Esophagus muscularis mucosa (tissue), 4 donors: Measurements from ENCODE around the gene CCIN. TPM values are rescaled to one million over a fixed set of nuclear protein-coding genes. Genes with fewer than 3 reads are reported as not detected.

Source experiments
- DNase-seq: peaks from one replicate; pipeline ENCODE4 v3.0.0-alpha.2; 2017; ENCODE audit errors: extremely low spot score
- H3K27ac ChIP-seq, 4 donors: fragments of 200-600 bp; sonication (generic); replicated peaks in 1 of 4; 1 replicate in 3 of 4; 2 replicates in 1 of 4; pipeline ENCODE4 v1.5.1; 2016 to 2019; ENCODE audit warnings: mild to moderate bottlenecking in 1 of 4
- H3K27me3 ChIP-seq, 4 donors: fragments of 200-600 bp; sonication (generic); one replicate each; pipeline versions ENCODE4 v1.5.1 to v1.6.0; 2016 to 2019
- H3K36me3 ChIP-seq, 4 donors: fragments of 200-600 bp; sonication (generic); one replicate each; pipeline ENCODE4 v1.5.1; 2016 to 2019
- H3K4me1 ChIP-seq, 4 donors: fragments of 200-600 bp; sonication (generic); one replicate each; pipeline ENCODE4 v1.5.1; 2016 to 2019
- H3K4me3 ChIP-seq, 4 donors: fragments of 200-600 bp; sonication (generic); 1 replicate in 2 of 4; 2 replicates in 2 of 4; pipeline ENCODE4 v1.5.1; 2016 to 2019; ENCODE audit warnings: mild to moderate bottlenecking in 4 of 4, moderate library complexity in 1 of 4
- H3K9me3 ChIP-seq, 4 donors: fragments of 200-600 bp; sonication (generic); 1 replicate in 3 of 4; 2 replicates in 1 of 4; pipeline ENCODE4 v1.5.1; 2016 to 2019
- CTCF ChIP-seq, 3 experiments: fragments of 200-600 bp in 2 of 3; fragments of 450-650 bp in 1 of 3; sonication (generic) in 2 of 3; IDR thresholded peaks; one replicate each; pipeline ENCODE4 v1.5.1; 2017 to 2019; ENCODE audit warnings: antibody characterized with exemption in 3 of 3, mild to moderate bottlenecking in 2 of 3, moderate library complexity in 1 of 3
- EP300 ChIP-seq: sonication (generic); formaldehyde crosslinking; IDR thresholded peaks from one replicate; pipeline ENCODE4 v1.6.1; 2017; ENCODE audit warnings: antibody characterized with exemption
- POLR2A ChIP-seq: fragments of 450-650 bp; IDR thresholded peaks from one replicate; pipeline ENCODE4 v1.6.1; 2017; ENCODE audit warnings: antibody characterized with exemption, moderate library complexity, mild to moderate bottlenecking, low read depth
- POLR2AphosphoS5 ChIP-seq, 2 donors: sonication (generic); formaldehyde crosslinking; IDR thresholded peaks; one replicate each; pipeline ENCODE4 v1.6.1; 2017; ENCODE audit warnings: antibody characterized with exemption in 2 of 2
- WGBS: methylation state at CpG from one replicate; pipeline ENCODE4 v1.1.5; 2018; 5-methylcytosine and 5-hydroxymethylcytosine counted together
- intact Hi-C: fragments of 100-400 bp; cut with DNase I; formaldehyde crosslinking; loops from one replicate; pipeline ENCODE4 v1.15.1; 2023
- total RNA-seq, 4 donors: library from RNA; depleted of rRNA; stranded (reverse); fragments of >200 nt; gene quantifications; one replicate each; pipeline versions ENCODE4 v1.1.0 to v1.2.1, GENCODE V29; 2016

Gene CCIN
- 1 to 10 TPM in 1 of 4 donors, under 1 TPM in 3; 0.39 to 1.0 (median 0.46) TPM for total RNA-seq

GRCh38 chr9:36169166-36169565 is at the start of gene CCIN:
TSS of gene CCIN (plus strand) at chr9:36169388. CDS start at chr9:36169503, 115 bp downstream.
- Histone ChIP-seq H3K27ac (no peak within 1 kb of the TSS), H3K4me1 (peaks cover 7 to 30% (median 30%) of the 10 kb centered on the region in 4 donors), H3K4me3 (no peak within 1 kb of the TSS), H3K27me3 (no peaks in the 10 kb centered on the region), H3K9me3 (no peaks in the 10 kb centered on the region), H3K36me3 (no peaks in the 10 kb centered on the region)
- intact Hi-C loops = loop anchor here (5.0 kb wide), 1 partner anchor 37 kb away; no protein-coding TSS in a partner anchor
- no peak for TF ChIP-seq POLR2A
- no peak for TF ChIP-seq EP300
- TF ChIP-seq CTCF (IDR thresholded peaks at IDR 0.05) = no peak
- no peak for TF ChIP-seq POLR2AphosphoS5 (IDR thresholded peaks at IDR 0.05)
- 81% methylated on average over 5 of the region's 6 CpGs for WGBS
- DNase-seq = no peak

DNA sequence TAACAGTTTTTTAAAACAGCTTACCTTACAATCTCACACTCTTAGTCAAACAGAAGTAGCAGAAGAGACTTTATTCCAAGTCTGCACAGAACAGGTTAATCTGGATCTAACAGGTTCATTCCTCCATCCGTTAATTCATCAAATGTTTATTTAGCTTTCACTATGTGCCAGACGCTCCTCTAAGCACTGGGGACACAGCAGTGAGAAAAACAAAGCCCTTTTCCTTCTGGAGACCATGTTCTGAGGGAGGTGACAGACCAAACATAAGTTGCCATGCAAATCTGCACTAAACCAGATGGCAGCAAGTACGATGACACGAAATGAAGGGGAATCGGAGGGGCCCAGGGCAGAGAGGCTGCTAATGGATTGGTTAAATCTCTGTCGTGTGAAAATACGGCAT is 49.7 kb upstream of the CCIN start:
- Histone ChIP-seq H3K9me3 (no peaks in the 10 kb centered on the region), H3K4me1 (no peaks in the 10 kb centered on the region), H3K4me3 (no peak overlapping the region), H3K27ac (no peak overlapping the region), H3K27me3 (no peaks in the 10 kb centered on the region), H3K36me3 (peaks cover 4 to 78% (median 47%) of the 10 kb centered on the region in 4 donors)
- no peak for DNase-seq
- intact Hi-C loops = no loop called here
- 82% methylated on average over 7 of the region's 7 CpGs for WGBS
- no peak for TF ChIP-seq POLR2A
- no peak for TF ChIP-seq EP300
- no peak for TF ChIP-seq CTCF (IDR thresholded peaks at IDR 0.05)
- no peak for TF ChIP-seq POLR2AphosphoS5 (IDR thresholded peaks at IDR 0.05)

- no peak overlapping the region for H3K4me3 ChIP-seq
- peaks cover 4 to 78% (median 47%) of the 10 kb centered on the region in 4 donors for H3K36me3 ChIP-seq
- 93% methylated on average over 4 of the region's 4 CpGs for WGBS
- TF ChIP-seq CTCF (IDR thresholded peaks at IDR 0.05) (no peak), POLR2A (no peak), EP300 (no peak), POLR2AphosphoS5 (IDR thresholded peaks at IDR 0.05) (no peak)
- H3K9me3 ChIP-seq = no peaks in the 10 kb centered on the region
- no peaks in the 10 kb centered on the region for H3K27me3 ChIP-seq
- intact Hi-C loops = no loop called here
- no peak overlapping the region for H3K27ac ChIP-seq
- no peaks in the 10 kb centered on the region for H3K4me1 ChIP-seq
- no peak for DNase-seq
Observed at GRCh38 chr9:36120705-36121104, 48.5 kb upstream of the CCIN start.

DNA sequence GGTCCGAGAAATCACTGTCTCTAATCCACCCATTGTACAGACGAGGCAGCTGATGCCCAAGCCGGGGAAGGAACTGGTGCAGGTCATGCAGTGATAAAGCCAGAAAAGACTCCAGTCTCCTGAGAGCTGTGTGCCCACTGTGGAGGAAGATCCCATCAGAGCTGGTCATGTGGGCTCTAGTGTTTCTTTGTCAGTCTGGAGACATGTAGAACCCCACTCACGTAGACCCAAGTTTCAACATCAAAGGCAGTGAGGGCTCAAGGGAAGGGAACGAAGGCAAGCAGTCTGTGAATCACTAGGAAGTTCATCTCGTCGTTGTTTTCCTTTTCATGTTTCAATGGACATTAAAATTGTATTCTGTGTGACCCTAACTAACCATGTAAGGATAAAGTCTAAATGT is 47.2 kb upstream of the CCIN start:
- intact Hi-C loops = no loop called here
- 90% methylated on average over 7 of the region's 7 CpGs for WGBS
- Histone ChIP-seq H3K4me1 (no peaks in the 10 kb centered on the region), H3K9me3 (no peaks in the 10 kb centered on the region), H3K36me3 (peaks cover 4 to 71% (median 43%) of the 10 kb centered on the region in 4 donors), H3K27me3 (no peaks in the 10 kb centered on the region), H3K4me3 (no peak overlapping the region), H3K27ac (no peak overlapping the region)
- no peak for DNase-seq
- TF ChIP-seq POLR2A (no peak), POLR2AphosphoS5 (IDR thresholded peaks at IDR 0.05) (no peak), EP300 (no peak)

DNA sequence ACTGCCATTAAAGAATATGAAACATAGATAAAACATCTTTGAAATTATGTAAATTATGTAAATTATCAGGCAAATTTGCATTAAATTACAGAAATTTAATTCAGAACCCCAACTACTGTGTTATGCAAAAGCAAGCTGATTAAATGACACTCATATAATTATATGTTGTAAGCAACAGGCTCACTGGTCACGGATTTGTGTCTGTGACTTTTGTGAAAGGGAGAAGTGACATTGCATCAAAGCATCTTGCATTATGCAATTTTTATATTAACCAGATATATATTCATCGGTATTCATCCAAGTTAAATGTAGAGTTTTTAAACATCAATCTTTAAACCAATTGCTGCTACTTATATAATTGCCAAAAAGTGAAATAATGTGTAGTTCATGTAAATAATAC is 45.7 kb upstream of the CCIN start:
- TF ChIP-seq POLR2AphosphoS5 (IDR thresholded peaks at IDR 0.05) (no peak), CTCF (IDR thresholded peaks at IDR 0.05) (no peak), POLR2A (no peak), EP300 (no peak)
- intact Hi-C loops = no loop called here
- DNase-seq = no peak
- Histone ChIP-seq H3K36me3 (peaks cover 4 to 56% (median 31%) of the 10 kb centered on the region in 4 donors), H3K4me1 (peaks cover 0 to 5% (median 0%) of the 10 kb centered on the region in 4 donors), H3K27ac (no peak overlapping the region), H3K4me3 (no peak overlapping the region), H3K27me3 (no peaks in the 10 kb centered on the region), H3K9me3 (no peaks in the 10 kb centered on the region)
- 88% methylated on average over 2 of the region's 2 CpGs for WGBS
